ENCODE measurements around the gene EIF4ENIF1.

EIF4ENIF1 gene

DNA sequence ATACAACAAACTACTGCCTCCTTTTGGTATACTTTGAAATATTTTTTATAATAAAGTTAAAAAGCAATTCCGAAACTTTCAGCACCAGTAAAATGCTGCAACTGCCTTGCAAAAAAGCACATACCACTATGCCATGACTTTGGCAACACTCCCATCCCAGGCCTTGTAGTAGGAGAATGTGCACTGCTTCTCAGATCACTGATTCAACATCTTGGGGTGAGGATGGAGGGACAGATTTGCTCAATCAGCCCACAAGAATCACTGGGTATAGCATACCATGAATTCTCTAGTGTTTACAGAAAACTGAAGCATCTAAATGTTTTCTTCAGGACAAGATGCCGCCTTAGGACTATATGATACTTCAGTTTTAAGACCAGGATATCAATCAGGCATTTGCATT, 14.9 kb downstream of the EIF4ENIF1 start:
- no peak overlapping the region for H4K8ac ChIP-seq (ENCODE audit: low read depth, low read length)
- no peak overlapping the region for H3K4me2 ChIP-seq (ENCODE audit: insufficient read depth, low read length, poor library complexity, severe bottlenecking)
- H2BK15ac ChIP-seq (ENCODE audit: low read length) = no peak overlapping the region
- no peak overlapping the region for H3K9ac ChIP-seq (ENCODE audit: low read depth, low read length, poor library complexity)
- no peak overlapping the region for H3K4ac ChIP-seq (ENCODE audit: low read length)
- no peak overlapping the region for H2BK120ac ChIP-seq (ENCODE audit: low read depth, low read length)
- no peak for DNase-seq (ENCODE audit: low spot score)
- no peak overlapping the region for H2AK5ac ChIP-seq (ENCODE audit: low read depth, low read length)
- no peak overlapping the region for H2AFZ ChIP-seq (ENCODE audit: low read length)
- H3K4me3 ChIP-seq (ENCODE audit: low read length in 2 of 2) = no peak overlapping the region
- no peak overlapping the region for H2BK12ac ChIP-seq (ENCODE audit: low read length)
- peaks cover 3% of the 10 kb centered on the region for H3K79me1 ChIP-seq (ENCODE audit: low read depth, low read length)
- peaks cover 8 to 85% of the 10 kb centered on the region in 2 donors for H3K36me3 ChIP-seq (replicated peaks in 1 of 2; ENCODE audit: control insufficient read depth in 2 of 2, insufficient read depth in 2 of 2, low read length in 2 of 2)
- H3K14ac ChIP-seq (ENCODE audit: low read length) = no peak overlapping the region
- H3K27ac ChIP-seq (replicated peaks; ENCODE audit: low read length) = no peak overlapping the region
- WGBS, 2 donors (ENCODE audit: extremely low coverage in 2 of 2, insufficient read length in 2 of 2, insufficient replicate concordance in 1 of 2) = no CpG with 5 or more reads among the region's 2 CpGs
- H3K18ac ChIP-seq (ENCODE audit: low read length) = no peak overlapping the region
- H3K4me1 ChIP-seq (ENCODE audit: control insufficient read depth in 2 of 2, insufficient read depth in 1 of 2, low read depth in 1 of 2, low read length in 2 of 2) = no peaks in the 10 kb centered on the region
- no peak overlapping the region for H3K23ac ChIP-seq (ENCODE audit: low read depth, low read length, poor library complexity)
- H3K9me3 ChIP-seq (replicated peaks in 1 of 2; ENCODE audit: control insufficient read depth in 2 of 2, insufficient read depth in 1 of 2, low read depth in 1 of 2, low read length in 2 of 2) = no peaks in the 10 kb centered on the region
- H3K27me3 ChIP-seq (ENCODE audit: control insufficient read depth in 3 of 3, insufficient read depth in 3 of 3, low read depth in 1 of 3, low read length in 3 of 3) = no peaks in the 10 kb centered on the region
- H4K91ac ChIP-seq (ENCODE audit: low read depth, low read length, poor library complexity) = no peak overlapping the region
- no peak overlapping the region for H2BK5ac ChIP-seq (ENCODE audit: low read length)

GRCh38 chr22:31465307-31465706, 24.3 kb downstream of the EIF4ENIF1 start:
- Histone ChIP-seq H3K14ac (ENCODE audit: low read length) (no peak overlapping the region), H3K18ac (ENCODE audit: low read length) (no peak overlapping the region), H3K9ac (ENCODE audit: low read depth, low read length, poor library complexity) (no peak overlapping the region), H3K36me3 (replicated peaks in 1 of 2; ENCODE audit: control insufficient read depth in 2 of 2, insufficient read depth in 2 of 2, low read length in 2 of 2) (peaks cover 21 to 83% of the 10 kb centered on the region in 2 donors), H3K4ac (ENCODE audit: low read length) (no peak overlapping the region), H4K8ac (ENCODE audit: low read depth, low read length) (no peak overlapping the region), H2BK120ac (ENCODE audit: low read depth, low read length) (no peak overlapping the region), H2BK5ac (ENCODE audit: low read length) (no peak overlapping the region), H3K4me1 (ENCODE audit: control insufficient read depth in 2 of 2, insufficient read depth in 1 of 2, low read depth in 1 of 2, low read length in 2 of 2) (no peaks in the 10 kb centered on the region), H2BK12ac (ENCODE audit: low read length) (no peak overlapping the region), H3K23ac (ENCODE audit: low read depth, low read length, poor library complexity) (no peak overlapping the region), H3K4me3 (ENCODE audit: low read length in 2 of 2) (no peak overlapping the region), H2BK15ac (ENCODE audit: low read length) (no peak overlapping the region), H4K91ac (ENCODE audit: low read depth, low read length, poor library complexity) (no peak overlapping the region), H2AFZ (ENCODE audit: low read length) (no peak overlapping the region), H2AK5ac (ENCODE audit: low read depth, low read length) (no peak overlapping the region), H3K79me1 (ENCODE audit: low read depth, low read length) (no peaks in the 10 kb centered on the region), H3K27me3 (ENCODE audit: control insufficient read depth in 3 of 3, insufficient read depth in 3 of 3, low read depth in 1 of 3, low read length in 3 of 3) (no peaks in the 10 kb centered on the region), H3K4me2 (ENCODE audit: insufficient read depth, low read length, poor library complexity, severe bottlenecking) (no peak overlapping the region), H3K9me3 (replicated peaks in 1 of 2; ENCODE audit: control insufficient read depth in 2 of 2, insufficient read depth in 1 of 2, low read depth in 1 of 2, low read length in 2 of 2) (no peaks in the 10 kb centered on the region), H3K27ac (replicated peaks; ENCODE audit: low read length) (no peak overlapping the region)
- DNase-seq (ENCODE audit: low spot score) = no peak
- no CpG with 5 or more reads among the region's 2 CpGs for WGBS, 2 donors (ENCODE audit: extremely low coverage in 2 of 2, insufficient read length in 2 of 2, insufficient replicate concordance in 1 of 2)

GRCh38 chr22:31461699-31462098, 27.9 kb downstream of the EIF4ENIF1 start:
- H4K91ac ChIP-seq (ENCODE audit: low read depth, low read length, poor library complexity) = no peak overlapping the region
- H3K36me3 ChIP-seq (replicated peaks in 1 of 2; ENCODE audit: control insufficient read depth in 2 of 2, insufficient read depth in 2 of 2, low read length in 2 of 2) = peaks cover 26 to 90% of the 10 kb centered on the region in 2 donors
- H3K4me1 ChIP-seq (ENCODE audit: control insufficient read depth in 2 of 2, insufficient read depth in 1 of 2, low read depth in 1 of 2, low read length in 2 of 2) = no peaks in the 10 kb centered on the region
- H2BK120ac ChIP-seq (ENCODE audit: low read depth, low read length) = no peak overlapping the region
- H3K4ac ChIP-seq (ENCODE audit: low read length) = no peak overlapping the region
- H2BK15ac ChIP-seq (ENCODE audit: low read length) = no peak overlapping the region
- H3K14ac ChIP-seq (ENCODE audit: low read length) = no peak overlapping the region
- no peak overlapping the region for H3K4me3 ChIP-seq (ENCODE audit: low read length in 2 of 2)
- H2BK12ac ChIP-seq (ENCODE audit: low read length) = no peak overlapping the region
- WGBS, 2 donors (ENCODE audit: extremely low coverage in 2 of 2, insufficient read length in 2 of 2, insufficient replicate concordance in 1 of 2) = no CpG with 5 or more reads among the region's 3 CpGs
- H4K8ac ChIP-seq (ENCODE audit: low read depth, low read length) = no peak overlapping the region
- H3K18ac ChIP-seq (ENCODE audit: low read length) = no peak overlapping the region
- no peak overlapping the region for H3K4me2 ChIP-seq (ENCODE audit: insufficient read depth, low read length, poor library complexity, severe bottlenecking)
- no peaks in the 10 kb centered on the region for H3K79me1 ChIP-seq (ENCODE audit: low read depth, low read length)
- no peak overlapping the region for H3K27ac ChIP-seq (replicated peaks; ENCODE audit: low read length)
- H3K9me3 ChIP-seq (replicated peaks in 1 of 2; ENCODE audit: control insufficient read depth in 2 of 2, insufficient read depth in 1 of 2, low read depth in 1 of 2, low read length in 2 of 2) = no peaks in the 10 kb centered on the region
- no peak overlapping the region for H3K9ac ChIP-seq (ENCODE audit: low read depth, low read length, poor library complexity)
- H3K23ac ChIP-seq (ENCODE audit: low read depth, low read length, poor library complexity) = no peak overlapping the region
- no peak overlapping the region for H2AFZ ChIP-seq (ENCODE audit: low read length)
- no peak overlapping the region for H2AK5ac ChIP-seq (ENCODE audit: low read depth, low read length)
- no peak for DNase-seq (ENCODE audit: low spot score)
- no peaks in the 10 kb centered on the region for H3K27me3 ChIP-seq (ENCODE audit: control insufficient read depth in 3 of 3, insufficient read depth in 3 of 3, low read depth in 1 of 3, low read length in 3 of 3)
- no peak overlapping the region for H2BK5ac ChIP-seq (ENCODE audit: low read length)

DNA sequence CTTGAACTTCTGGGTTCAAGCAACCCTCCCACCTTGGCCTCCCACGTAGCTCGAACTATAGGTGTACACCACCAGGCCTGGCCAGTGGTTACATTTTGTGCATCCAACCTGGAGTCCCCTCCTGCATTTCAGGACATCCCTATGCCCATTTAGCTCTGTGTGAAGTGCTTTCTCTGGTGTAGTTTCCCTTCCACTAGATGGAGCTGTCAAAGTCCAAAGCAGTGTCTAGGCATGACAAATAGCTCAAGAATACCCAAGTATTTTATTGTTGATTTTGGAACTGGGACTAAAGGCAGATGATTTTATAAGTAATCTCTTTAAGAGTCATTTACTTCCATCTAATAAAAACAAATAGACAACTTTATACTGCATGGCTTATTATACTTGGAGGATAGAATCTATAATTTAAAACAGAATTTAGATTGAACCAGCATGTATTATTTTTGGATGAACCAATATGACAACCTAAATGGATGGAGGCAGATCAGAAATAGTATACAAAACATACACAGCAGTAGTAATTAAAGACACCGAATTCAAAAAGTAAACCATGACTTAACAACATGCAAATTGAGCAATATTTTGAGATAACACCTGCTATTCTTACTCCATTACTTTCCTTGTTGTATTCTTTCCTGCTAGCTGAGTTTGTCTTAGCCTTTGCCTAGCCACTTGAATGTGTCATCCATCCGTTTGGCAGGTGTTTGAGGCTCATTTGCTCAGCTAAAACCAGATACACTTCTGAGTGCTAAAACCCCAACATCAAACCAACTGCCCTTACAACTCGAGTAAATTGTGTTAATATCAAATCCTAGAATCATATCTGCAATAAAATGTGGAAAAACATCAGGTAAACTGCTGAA, 37.7 kb downstream of the EIF4ENIF1 start:
- no peak overlapping the region for H3K4ac ChIP-seq (ENCODE audit: low read length)
- no CpG with 5 or more reads among the region's 5 CpGs for WGBS, 2 donors (ENCODE audit: extremely low coverage in 2 of 2, insufficient read length in 2 of 2, insufficient replicate concordance in 1 of 2)

More for the DNA sequence above, 37.7 kb downstream of the EIF4ENIF1 start:
- Histone ChIP-seq H4K8ac (ENCODE audit: low read depth, low read length) (no peak overlapping the region), H3K14ac (ENCODE audit: low read length) (no peak overlapping the region), H3K9ac (ENCODE audit: low read depth, low read length, poor library complexity) (no peak overlapping the region), H3K9me3 (replicated peaks in 1 of 2; ENCODE audit: control insufficient read depth in 2 of 2, insufficient read depth in 1 of 2, low read depth in 1 of 2, low read length in 2 of 2) (no peaks in the 10 kb centered on the region), H3K23ac (ENCODE audit: low read depth, low read length, poor library complexity) (no peak overlapping the region), H3K4me1 (ENCODE audit: control insufficient read depth in 2 of 2, insufficient read depth in 1 of 2, low read depth in 1 of 2, low read length in 2 of 2) (no peaks in the 10 kb centered on the region), H3K4me2 (ENCODE audit: insufficient read depth, low read length, poor library complexity, severe bottlenecking) (no peak overlapping the region), H3K18ac (ENCODE audit: low read length) (no peak overlapping the region), H2AK5ac (ENCODE audit: low read depth, low read length) (no peak overlapping the region), H2BK15ac (ENCODE audit: low read length) (no peak overlapping the region), H3K36me3 (replicated peaks in 1 of 2; ENCODE audit: control insufficient read depth in 2 of 2, insufficient read depth in 2 of 2, low read length in 2 of 2) (peaks cover 16 to 91% of the 10 kb centered on the region in 2 donors), H2BK5ac (ENCODE audit: low read length) (no peak overlapping the region), H3K27ac (replicated peaks; ENCODE audit: low read length) (no peak overlapping the region), H2BK12ac (ENCODE audit: low read length) (no peak overlapping the region), H3K27me3 (ENCODE audit: control insufficient read depth in 3 of 3, insufficient read depth in 3 of 3, low read depth in 1 of 3, low read length in 3 of 3) (no peaks in the 10 kb centered on the region), H3K79me1 (ENCODE audit: low read depth, low read length) (no peaks in the 10 kb centered on the region), H2AFZ (ENCODE audit: low read length) (no peak overlapping the region), H4K91ac (ENCODE audit: low read depth, low read length, poor library complexity) (no peak overlapping the region), H3K4me3 (ENCODE audit: low read length in 2 of 2) (no peak overlapping the region), H2BK120ac (ENCODE audit: low read depth, low read length) (no peak overlapping the region)
- DNase-seq (ENCODE audit: low spot score) = no peak

Data from neuronal stem cell (in vitro differentiated cells).